GM23338 (cell line): Measurements from ENCODE around the gene GRIN2B. TPM values are rescaled to one million over a fixed set of nuclear protein-coding genes. Genes with fewer than 3 reads are reported as not detected.

ENCODE experiments used
- ATAC-seq: fragments of 200-7000 bp; cut with Tn5 transposase; 3 replicates; pipeline ENCODE4 v1.9.1; 2020
- DNase-seq: peaks from one replicate; pipeline ENCODE4 v3.0.0-alpha.2; 2015; ENCODE audit warnings: low spot score
- H2AFZ ChIP-seq: fragments of 200-600 bp; sonication (generic); 2 replicates; pipeline ENCODE4 v1.8.0; 2016; ENCODE audit warnings: antibody characterized with exemption, mild to moderate bottlenecking, moderate library complexity
- H3F3A ChIP-seq: fragments of 200-600 bp; sonication (generic); replicated peaks from 2 replicates; pipeline ENCODE4 v1.8.0; 2017; ENCODE audit warnings: antibody characterized with exemption, mixed run types, low read depth
- H3K27ac ChIP-seq: fragments of 200-600 bp; sonication (generic); 2 replicates; pipeline ENCODE4 v1.6.1; 2016; ENCODE audit warnings: low read depth
- H3K27me3 ChIP-seq: fragments of 200-600 bp; sonication (generic); 2 replicates; pipeline ENCODE4 v1.8.0; 2016; ENCODE audit warnings: mild to moderate bottlenecking, mixed run types, moderate library complexity; ENCODE audit not compliant: insufficient read depth
- H3K36me3 ChIP-seq: fragments of 200-600 bp; sonication (generic); 2 replicates; pipeline ENCODE4 v1.8.0; 2016; ENCODE audit warnings: mild to moderate bottlenecking; ENCODE audit not compliant: insufficient read depth
- H3K4me1 ChIP-seq: fragments of 200-600 bp; sonication (generic); 2 replicates; pipeline ENCODE4 v1.8.0; 2016; ENCODE audit warnings: mild to moderate bottlenecking, moderate library complexity; ENCODE audit not compliant: insufficient read depth
- H3K4me2 ChIP-seq: fragments of 200-600 bp; sonication (generic); 2 replicates; pipeline ENCODE4 v1.7.1; 2017; ENCODE audit warnings: mixed run types
- H3K4me3 ChIP-seq: fragments of 200-600 bp; sonication (generic); 2 replicates; pipeline ENCODE4 v1.6.1; 2016; ENCODE audit warnings: mixed run types
- H3K79me2 ChIP-seq: fragments of 200-600 bp; sonication (generic); replicated peaks from 2 replicates; pipeline ENCODE4 v1.8.0; 2017; ENCODE audit warnings: mild to moderate bottlenecking; ENCODE audit not compliant: insufficient read depth
- H3K9me2 ChIP-seq: fragments of 200-600 bp; sonication (generic); 2 replicates; pipeline ENCODE4 v1.8.0; 2017; ENCODE audit not compliant: insufficient read depth
- H4K20me1 ChIP-seq: fragments of 200-600 bp; sonication (generic); replicated peaks from 2 replicates; pipeline ENCODE4 v1.8.0; 2017; ENCODE audit warnings: mild to moderate bottlenecking; ENCODE audit not compliant: insufficient read depth
- H3K27ac Mint-ChIP-seq: 2 replicates; pipeline ENCODE4 v1.8.0; 2020; ENCODE audit warnings: inconsistent platforms, mild to moderate bottlenecking, moderate library complexity, mixed read lengths
- H3K27me3 Mint-ChIP-seq: 3 replicates; pipeline ENCODE4 v1.8.0; 2022; ENCODE audit warnings: low read depth, mild to moderate bottlenecking, moderate library complexity, mixed read lengths, inconsistent platforms; ENCODE audit not compliant: insufficient read depth, poor library complexity
- H3K36me3 Mint-ChIP-seq: 3 replicates; pipeline ENCODE4 v1.8.0; 2021; ENCODE audit warnings: low read depth, mild to moderate bottlenecking, inconsistent platforms, moderate library complexity, mixed read lengths
- H3K4me1 Mint-ChIP-seq: 3 replicates; pipeline ENCODE4 v1.8.0; 2020; ENCODE audit warnings: mild to moderate bottlenecking, inconsistent platforms, mixed read lengths
- H3K4me3 Mint-ChIP-seq: 3 replicates; pipeline ENCODE4 v1.8.0; 2021; ENCODE audit warnings: moderate library complexity, mild to moderate bottlenecking, inconsistent platforms, mixed read lengths
- H3K9me3 Mint-ChIP-seq: 3 replicates; pipeline ENCODE4 v1.8.0; 2020; ENCODE audit warnings: moderate library complexity, mild to moderate bottlenecking, inconsistent platforms, mixed read lengths
- CREB1 ChIP-seq: fragments of 250-450 bp; sonication (Bioruptor Pico); IDR thresholded peaks from 2 replicates; pipeline ENCODE4 v1.5.0; 2020; ENCODE audit warnings: low read depth, mild to moderate bottlenecking, moderate library complexity
- ETS1 ChIP-seq: IDR thresholded peaks from 2 replicates; pipeline ENCODE4 v1.6.1; 2016; ENCODE audit warnings: antibody characterized with exemption
- EZH2 ChIP-seq: fragments of 200-600 bp; sonication (generic); IDR thresholded peaks from one replicate; pipeline ENCODE4 v1.8.0; 2017; ENCODE audit warnings: antibody characterized with exemption, mild to moderate bottlenecking, low read depth; ENCODE audit not compliant: unreplicated experiment
- EZH2phosphoT487 ChIP-seq: fragments of 200-600 bp; sonication (generic); IDR thresholded peaks from one replicate; pipeline ENCODE4 v1.8.1; 2018; ENCODE audit warnings: antibody characterized with exemption; ENCODE audit not compliant: unreplicated experiment
- NANOG ChIP-seq: IDR thresholded peaks from 2 replicates; pipeline ENCODE4 v1.6.1; 2016; ENCODE audit warnings: antibody characterized with exemption, borderline replicate concordance
- POLR2AphosphoS5 ChIP-seq: IDR thresholded peaks from 2 replicates; pipeline ENCODE4 v1.6.1; 2016; ENCODE audit warnings: antibody characterized with exemption, low read depth
- REST ChIP-seq: IDR thresholded peaks from one replicate; pipeline ENCODE4 v1.6.1; 2018; ENCODE audit warnings: antibody characterized with exemption; ENCODE audit not compliant: unreplicated experiment
- STAT1 ChIP-seq: IDR thresholded peaks from one replicate; pipeline ENCODE4 v1.6.1; 2016; ENCODE audit warnings: antibody characterized with exemption; ENCODE audit not compliant: unreplicated experiment
- ZNF114 ChIP-seq: fragments of 250-450 bp; sonication (Bioruptor Pico); IDR thresholded peaks from 2 replicates; pipeline ENCODE4 v1.5.0; 2020; ENCODE audit warnings: mild to moderate bottlenecking, moderate library complexity
- ZNF331 ChIP-seq: fragments of 250-450 bp; sonication (Bioruptor Pico); IDR thresholded peaks from 2 replicates; pipeline ENCODE4 v1.5.0; 2020; ENCODE audit warnings: low read depth, mild to moderate bottlenecking, moderate library complexity
- polyA plus RNA-seq: library from polyadenylated mRNA; unstranded; fragments of >200 nt; fragmentation: Nextera tagmentation; extraction: Ambion mirVana; gene quantifications from 2 replicates; pipeline ENCODE4 v1.2.1, GENCODE V29; 2016
- total RNA-seq: library from RNA; depleted of rRNA; stranded (reverse); fragments of >200 nt; shearing (Covaris generic); gene quantifications from 2 replicates; pipeline ENCODE4 v1.2.3, GENCODE V29; 2014
- TF ChIP-seq, protein P1 (sequence below): fragments of 250-450 bp; sonication (Bioruptor Pico); IDR thresholded peaks from 2 replicates; pipeline ENCODE4 v1.5.0; 2020; ENCODE audit warnings: mild to moderate bottlenecking, moderate library complexity
- TF ChIP-seq, protein P2 (sequence below), 2 experiments: fragments of 200-600 bp in 1 of 2; sonication (generic) in 1 of 2; conservative IDR thresholded peaks; 2 replicates each; pipeline versions ENCODE4 v1.5.1 to v1.6.1; 2016 to 2017; ENCODE audit warnings: antibody characterized with exemption in 2 of 2, low read depth in 2 of 2, mild to moderate bottlenecking in 2 of 2, moderate library complexity in 1 of 2

Gene GRIN2B
- total and polyA plus RNA-seq, 2 experiments from 2014 or later: 0.31 to 3.0 TPM

GRCh38 chr12:13976028-13976584, 5.3 kb downstream of the GRIN2B start (continued):
- TF ChIP-seq, protein P1, sequence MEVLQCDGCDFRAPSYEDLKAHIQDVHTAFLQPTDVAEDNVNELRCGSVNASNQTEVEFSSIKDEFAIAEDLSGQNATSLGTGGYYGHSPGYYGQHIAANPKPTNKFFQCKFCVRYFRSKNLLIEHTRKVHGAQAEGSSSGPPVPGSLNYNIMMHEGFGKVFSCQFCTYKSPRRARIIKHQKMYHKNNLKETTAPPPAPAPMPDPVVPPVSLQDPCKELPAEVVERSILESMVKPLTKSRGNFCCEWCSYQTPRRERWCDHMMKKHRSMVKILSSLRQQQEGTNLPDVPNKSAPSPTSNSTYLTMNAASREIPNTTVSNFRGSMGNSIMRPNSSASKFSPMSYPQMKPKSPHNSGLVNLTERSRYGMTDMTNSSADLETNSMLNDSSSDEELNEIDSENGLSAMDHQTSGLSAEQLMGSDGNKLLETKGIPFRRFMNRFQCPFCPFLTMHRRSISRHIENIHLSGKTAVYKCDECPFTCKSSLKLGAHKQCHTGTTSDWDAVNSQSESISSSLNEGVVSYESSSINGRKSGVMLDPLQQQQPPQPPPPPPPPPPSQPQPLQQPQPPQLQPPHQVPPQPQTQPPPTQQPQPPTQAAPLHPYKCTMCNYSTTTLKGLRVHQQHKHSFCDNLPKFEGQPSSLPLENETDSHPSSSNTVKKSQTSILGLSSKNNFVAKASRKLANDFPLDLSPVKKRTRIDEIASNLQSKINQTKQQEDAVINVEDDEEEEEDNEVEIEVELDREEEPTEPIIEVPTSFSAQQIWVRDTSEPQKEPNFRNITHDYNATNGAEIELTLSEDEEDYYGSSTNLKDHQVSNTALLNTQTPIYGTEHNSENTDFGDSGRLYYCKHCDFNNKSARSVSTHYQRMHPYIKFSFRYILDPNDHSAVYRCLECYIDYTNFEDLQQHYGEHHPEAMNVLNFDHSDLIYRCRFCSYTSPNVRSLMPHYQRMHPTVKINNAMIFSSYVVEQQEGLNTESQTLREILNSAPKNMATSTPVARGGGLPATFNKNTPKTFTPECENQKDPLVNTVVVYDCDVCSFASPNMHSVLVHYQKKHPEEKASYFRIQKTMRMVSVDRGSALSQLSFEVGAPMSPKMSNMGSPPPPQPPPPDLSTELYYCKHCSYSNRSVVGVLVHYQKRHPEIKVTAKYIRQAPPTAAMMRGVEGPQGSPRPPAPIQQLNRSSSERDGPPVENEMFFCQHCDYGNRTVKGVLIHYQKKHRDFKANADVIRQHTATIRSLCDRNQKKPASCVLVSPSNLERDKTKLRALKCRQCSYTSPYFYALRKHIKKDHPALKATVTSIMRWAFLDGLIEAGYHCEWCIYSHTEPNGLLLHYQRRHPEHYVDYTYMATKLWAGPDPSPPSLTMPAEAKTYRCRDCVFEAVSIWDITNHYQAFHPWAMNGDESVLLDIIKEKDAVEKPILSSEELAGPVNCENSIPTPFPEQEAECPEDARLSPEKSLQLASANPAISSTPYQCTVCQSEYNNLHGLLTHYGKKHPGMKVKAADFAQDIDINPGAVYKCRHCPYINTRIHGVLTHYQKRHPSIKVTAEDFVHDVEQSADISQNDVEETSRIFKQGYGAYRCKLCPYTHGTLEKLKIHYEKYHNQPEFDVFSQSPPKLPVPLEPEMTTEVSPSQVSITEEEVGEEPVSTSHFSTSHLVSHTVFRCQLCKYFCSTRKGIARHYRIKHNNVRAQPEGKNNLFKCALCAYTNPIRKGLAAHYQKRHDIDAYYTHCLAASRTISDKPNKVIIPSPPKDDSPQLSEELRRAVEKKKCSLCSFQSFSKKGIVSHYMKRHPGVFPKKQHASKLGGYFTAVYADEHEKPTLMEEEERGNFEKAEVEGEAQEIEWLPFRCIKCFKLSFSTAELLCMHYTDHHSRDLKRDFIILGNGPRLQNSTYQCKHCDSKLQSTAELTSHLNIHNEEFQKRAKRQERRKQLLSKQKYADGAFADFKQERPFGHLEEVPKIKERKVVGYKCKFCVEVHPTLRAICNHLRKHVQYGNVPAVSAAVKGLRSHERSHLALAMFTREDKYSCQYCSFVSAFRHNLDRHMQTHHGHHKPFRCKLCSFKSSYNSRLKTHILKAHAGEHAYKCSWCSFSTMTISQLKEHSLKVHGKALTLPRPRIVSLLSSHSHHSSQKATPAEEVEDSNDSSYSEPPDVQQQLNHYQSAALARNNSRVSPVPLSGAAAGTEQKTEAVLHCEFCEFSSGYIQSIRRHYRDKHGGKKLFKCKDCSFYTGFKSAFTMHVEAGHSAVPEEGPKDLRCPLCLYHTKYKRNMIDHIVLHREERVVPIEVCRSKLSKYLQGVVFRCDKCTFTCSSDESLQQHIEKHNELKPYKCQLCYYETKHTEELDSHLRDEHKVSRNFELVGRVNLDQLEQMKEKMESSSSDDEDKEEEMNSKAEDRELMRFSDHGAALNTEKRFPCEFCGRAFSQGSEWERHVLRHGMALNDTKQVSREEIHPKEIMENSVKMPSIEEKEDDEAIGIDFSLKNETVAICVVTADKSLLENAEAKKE (CRISPR knock-in tag): no peak
- TF ChIP-seq POLR2AphosphoS5: no peak
- TF ChIP-seq NANOG: no peak
- TF ChIP-seq ZNF114: no peak

- no peaks in the 10 kb centered on the region for H3F3A ChIP-seq
- no peak for ATAC-seq
- Mint-ChIP-seq H3K4me3 (no peak overlapping the region), H3K27me3 (peaks cover 3% of the 10 kb centered on the region), H3K36me3 (0 out of 3 replicates have a peak, but pooled peaks cover 2% of the 10 kb centered on the region), H3K9me3 (no peaks in the 10 kb centered on the region), H3K27ac (no peak overlapping the region), H3K4me1 (peaks cover 39% of the 10 kb centered on the region)
- no peak overlapping the region for H3K4me2 ChIP-seq
- peaks cover 25% of the 10 kb centered on the region for H3K4me1 ChIP-seq
- H4K20me1 ChIP-seq: no peaks in the 10 kb centered on the region; the same call in 1 of the 2 replicates
- H3K27ac ChIP-seq: no peak overlapping the region
- H2AFZ ChIP-seq: no peak overlapping the region
- no peak for DNase-seq
- peaks cover 7% of the 10 kb centered on the region for H3K27me3 ChIP-seq
- H3K9me2 ChIP-seq: peaks cover 7% of the 10 kb centered on the region; the same call in 1 of the 2 replicates
- no peaks in the 10 kb centered on the region for H3K36me3 ChIP-seq
- no peaks in the 10 kb centered on the region for H3K79me2 ChIP-seq
- no peak overlapping the region for H3K4me3 ChIP-seq
- no peak for TF ChIP-seq NANOG
- no peak for TF ChIP-seq ZNF114
- TF ChIP-seq ZNF331 (CRISPR knock-in tag): no peak
- TF ChIP-seq STAT1: no peak
- no peak for TF ChIP-seq ETS1
- no peak for TF ChIP-seq EZH2
- TF ChIP-seq REST: no peak
- no peak for TF ChIP-seq EZH2phosphoT487
- no peak for TF ChIP-seq CREB1 (CRISPR knock-in tag)
- no peak for TF ChIP-seq POLR2AphosphoS5
- TF ChIP-seq, protein P2, sequence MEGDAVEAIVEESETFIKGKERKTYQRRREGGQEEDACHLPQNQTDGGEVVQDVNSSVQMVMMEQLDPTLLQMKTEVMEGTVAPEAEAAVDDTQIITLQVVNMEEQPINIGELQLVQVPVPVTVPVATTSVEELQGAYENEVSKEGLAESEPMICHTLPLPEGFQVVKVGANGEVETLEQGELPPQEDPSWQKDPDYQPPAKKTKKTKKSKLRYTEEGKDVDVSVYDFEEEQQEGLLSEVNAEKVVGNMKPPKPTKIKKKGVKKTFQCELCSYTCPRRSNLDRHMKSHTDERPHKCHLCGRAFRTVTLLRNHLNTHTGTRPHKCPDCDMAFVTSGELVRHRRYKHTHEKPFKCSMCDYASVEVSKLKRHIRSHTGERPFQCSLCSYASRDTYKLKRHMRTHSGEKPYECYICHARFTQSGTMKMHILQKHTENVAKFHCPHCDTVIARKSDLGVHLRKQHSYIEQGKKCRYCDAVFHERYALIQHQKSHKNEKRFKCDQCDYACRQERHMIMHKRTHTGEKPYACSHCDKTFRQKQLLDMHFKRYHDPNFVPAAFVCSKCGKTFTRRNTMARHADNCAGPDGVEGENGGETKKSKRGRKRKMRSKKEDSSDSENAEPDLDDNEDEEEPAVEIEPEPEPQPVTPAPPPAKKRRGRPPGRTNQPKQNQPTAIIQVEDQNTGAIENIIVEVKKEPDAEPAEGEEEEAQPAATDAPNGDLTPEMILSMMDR (conservative IDR thresholded peaks at IDR 0.05; ENCODE audit: low read depth in 2 of 2): no peak
Measured at GRCh38 chr12:13973996-13974395, 7.4 kb downstream of the GRIN2B start.
